Measurements from ENCODE around the gene DLX3. TPM values are rescaled to one million over a fixed set of nuclear protein-coding genes. Genes with fewer than 3 reads are reported as not detected.

The DLX3 gene
- total RNA-seq, 1 experiment from 2014 or later: not detected

DNA sequence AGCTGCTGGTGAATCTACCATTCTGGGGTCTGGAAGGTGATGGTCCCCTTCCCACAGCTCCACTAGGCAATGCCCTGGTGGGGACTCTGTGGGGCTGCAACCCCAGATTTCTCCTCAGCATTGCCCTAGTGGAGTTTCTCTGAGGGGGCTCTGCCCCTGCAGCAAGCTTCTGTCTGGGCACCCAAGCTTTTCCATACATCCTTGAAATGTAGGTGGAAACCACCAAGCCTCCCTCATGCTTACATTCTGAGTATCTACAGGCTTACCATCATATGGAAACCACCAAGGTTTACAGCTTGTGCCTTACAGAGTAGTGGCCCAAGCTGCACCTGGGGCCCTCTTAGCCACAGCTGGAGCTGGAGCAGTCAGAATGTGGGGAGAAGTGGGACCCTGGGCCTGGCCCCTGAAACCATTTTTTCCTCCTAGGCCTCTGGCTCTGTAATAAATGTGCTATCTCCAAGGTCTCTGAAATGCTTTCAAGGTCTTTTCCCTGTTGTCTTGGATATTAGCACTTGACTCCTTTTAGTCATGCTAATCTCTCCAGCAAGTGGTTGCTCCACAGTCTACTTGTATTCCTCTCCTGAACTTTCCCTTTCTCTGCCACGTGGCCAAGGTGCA, 19.6 kb upstream of the DLX3 start:
- peaks cover 11% of the 10 kb centered on the region for H3K27me3 ChIP-seq (replicated peaks; ENCODE audit: insufficient read depth, low read depth, low read length, poor library complexity)
- no peaks in the 10 kb centered on the region for H3K4me1 ChIP-seq (ENCODE audit: insufficient read depth, low read length, poor library complexity, severe bottlenecking)
- no peak overlapping the region for H3K4me3 ChIP-seq (ENCODE audit: low read depth, low read length, poor library complexity, severe bottlenecking)
- BruUV-seq (replicated peaks): no TSS peak
- TF ChIP-seq CTCF (conservative IDR thresholded peaks at IDR 0.05; ENCODE audit: low read depth, low read length) (no peak), EZH2 (IDR thresholded peaks at IDR 0.05; ENCODE audit: borderline replicate concordance, low read depth, low read length, poor library complexity, severe bottlenecking) (no peak)
- POLR2A ChIA-PET (ENCODE audit: low non-redundant PET): no interaction called here
- CTCF ChIA-PET: no interaction called here
- peaks cover 9% of the 10 kb centered on the region for H3K9me3 ChIP-seq (ENCODE audit: low read depth, low read length, poor library complexity, severe bottlenecking)
- intact Hi-C loops (cut with micrococcal nuclease; ENCODE audit: unreplicated experiment): no loop called here
- no peaks in the 10 kb centered on the region for H3K36me3 ChIP-seq (ENCODE audit: insufficient read depth, low read length, poor library complexity, severe bottlenecking)
- H3K27ac ChIP-seq (ENCODE audit: low read depth, low read length, poor library complexity, severe bottlenecking): no peak overlapping the region
- DNase-seq (ENCODE audit: low spot score): no peak

DNA sequence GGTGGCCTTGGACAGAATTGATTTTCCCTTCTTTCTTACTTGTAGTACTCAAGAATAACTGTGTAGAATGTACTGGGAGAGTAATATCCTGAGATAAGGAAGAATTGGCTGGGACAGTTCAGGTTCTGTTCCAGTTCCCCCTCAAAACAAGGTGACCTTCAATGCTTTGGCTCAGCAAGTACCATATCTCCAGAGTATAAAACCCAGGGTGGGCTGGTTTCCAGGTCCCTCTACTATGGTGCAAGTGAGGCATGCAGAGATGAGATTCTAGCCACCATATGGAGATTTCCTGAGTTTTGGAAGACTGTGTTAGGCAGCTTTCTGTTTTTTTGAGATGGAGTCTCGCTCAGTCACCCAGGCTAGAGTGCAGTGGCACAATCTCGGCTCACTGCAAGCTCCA, 18.1 kb upstream of the DLX3 start:
- CTCF ChIA-PET: no interaction called here
- BruUV-seq (replicated peaks): no TSS peak
- TF ChIP-seq CTCF (conservative IDR thresholded peaks at IDR 0.05; ENCODE audit: low read depth, low read length): no peak
- TF ChIP-seq EZH2 (IDR thresholded peaks at IDR 0.05; ENCODE audit: borderline replicate concordance, low read depth, low read length, poor library complexity, severe bottlenecking): no peak
- DNase-seq (ENCODE audit: low spot score): no peak
- Histone ChIP-seq H3K9me3 (ENCODE audit: low read depth, low read length, poor library complexity, severe bottlenecking) (peaks cover 9% of the 10 kb centered on the region), H3K27me3 (replicated peaks; ENCODE audit: insufficient read depth, low read depth, low read length, poor library complexity) (peaks cover 15% of the 10 kb centered on the region), H3K4me3 (ENCODE audit: low read depth, low read length, poor library complexity, severe bottlenecking) (no peak overlapping the region), H3K27ac (ENCODE audit: low read depth, low read length, poor library complexity, severe bottlenecking) (no peak overlapping the region), H3K4me1 (ENCODE audit: insufficient read depth, low read length, poor library complexity, severe bottlenecking) (no peaks in the 10 kb centered on the region), H3K36me3 (ENCODE audit: insufficient read depth, low read length, poor library complexity, severe bottlenecking) (no peaks in the 10 kb centered on the region)
- intact Hi-C loops (cut with micrococcal nuclease; ENCODE audit: unreplicated experiment): no loop called here
- POLR2A ChIA-PET (ENCODE audit: low non-redundant PET): no interaction called here

- intact Hi-C loops (cut with micrococcal nuclease; ENCODE audit: unreplicated experiment): no loop called here
- TF ChIP-seq EZH2 (IDR thresholded peaks at IDR 0.05; ENCODE audit: borderline replicate concordance, low read depth, low read length, poor library complexity, severe bottlenecking) (no peak), CTCF (conservative IDR thresholded peaks at IDR 0.05; ENCODE audit: low read depth, low read length) (no peak)
- Histone ChIP-seq H3K4me1 (ENCODE audit: insufficient read depth, low read length, poor library complexity, severe bottlenecking) (no peaks in the 10 kb centered on the region), H3K36me3 (ENCODE audit: insufficient read depth, low read length, poor library complexity, severe bottlenecking) (no peaks in the 10 kb centered on the region), H3K9me3 (ENCODE audit: low read depth, low read length, poor library complexity, severe bottlenecking) (peaks cover 9% of the 10 kb centered on the region), H3K4me3 (ENCODE audit: low read depth, low read length, poor library complexity, severe bottlenecking) (no peak overlapping the region), H3K27me3 (replicated peaks; ENCODE audit: insufficient read depth, low read depth, low read length, poor library complexity) (peaks cover 19% of the 10 kb centered on the region), H3K27ac (ENCODE audit: low read depth, low read length, poor library complexity, severe bottlenecking) (no peak overlapping the region)
- DNase-seq (ENCODE audit: low spot score): no peak
- no TSS peak for BruUV-seq (replicated peaks)
- ChIA-PET POLR2A (ENCODE audit: low non-redundant PET) (no interaction called here), CTCF (no interaction called here)
Measured at GRCh38 chr17:50009282-50009681, 14.3 kb upstream of the DLX3 start.

All from A673 (cell line).